Measurements from ENCODE around the gene SLC41A3.

Gene SLC41A3

DNA sequence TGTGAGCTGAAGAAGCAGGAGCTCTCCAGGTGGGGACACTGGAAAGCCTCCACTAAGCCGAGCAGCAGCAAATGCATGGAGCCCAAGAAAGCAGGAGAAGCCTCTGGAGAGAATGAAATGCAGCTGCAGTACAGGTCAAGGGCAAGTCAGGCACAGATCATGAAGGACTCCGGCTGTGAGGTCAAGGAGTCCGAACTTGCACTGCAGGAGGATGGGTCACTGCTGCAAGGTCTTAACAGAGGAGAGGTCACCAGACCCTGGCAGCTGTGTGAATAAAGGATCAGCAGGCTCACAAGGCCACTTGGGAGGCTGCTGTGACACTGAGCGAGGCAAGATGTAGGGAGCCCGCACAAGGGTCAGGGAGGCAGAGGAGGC, 24.7 kb upstream of the SLC41A3 start:
- H3K9ac ChIP-seq (ENCODE audit: low read depth, low read length, poor library complexity, severe bottlenecking), result no peak overlapping the region
- TF ChIP-seq CTCF (conservative IDR thresholded peaks at IDR 0.05; ENCODE audit: low read length), result no peak
- TF ChIP-seq EZH2phosphoT487 (IDR thresholded peaks at IDR 0.05; ENCODE audit: borderline replicate concordance), result no peak
- H4K20me1 ChIP-seq (ENCODE audit: insufficient read depth, low read length, poor library complexity, severe bottlenecking), result no peaks in the 10 kb centered on the region
- no peaks in the 10 kb centered on the region for H3K9me2 ChIP-seq (replicated peaks; ENCODE audit: low read depth, low read length)
- no peak overlapping the region for H2AFZ ChIP-seq (ENCODE audit: low read length)
- H3K27me3 ChIP-seq (ENCODE audit: insufficient read depth, low read length, poor library complexity, severe bottlenecking), result no peaks in the 10 kb centered on the region
- H3K9me3 ChIP-seq (ENCODE audit: insufficient read depth, low read depth, low read length), result no peaks in the 10 kb centered on the region
- no peaks in the 10 kb centered on the region for H3K4me1 ChIP-seq (ENCODE audit: insufficient read depth, low read length, poor library complexity, severe bottlenecking)
- H3K4me3 ChIP-seq (ENCODE audit: low read length, poor library complexity, severe bottlenecking), result no peak overlapping the region
- H3K79me2 ChIP-seq (ENCODE audit: insufficient read depth, low read length), result no peaks in the 10 kb centered on the region
- no peak overlapping the region for H3K4me2 ChIP-seq (ENCODE audit: low read depth, low read length, poor library complexity, severe bottlenecking)
- H3F3A ChIP-seq (ENCODE audit: low read depth), result no peaks in the 10 kb centered on the region
- no peaks in the 10 kb centered on the region for H3K36me3 ChIP-seq (ENCODE audit: insufficient read depth, low read length)

GRCh38 chr3:126107957-126108675, 24.2 kb upstream of the SLC41A3 start:
- no peak overlapping the region for H3K4me3 ChIP-seq (ENCODE audit: low read length, poor library complexity, severe bottlenecking)
- no peak overlapping the region for H3K9ac ChIP-seq (ENCODE audit: low read depth, low read length, poor library complexity, severe bottlenecking)
- no peaks in the 10 kb centered on the region for H3K79me2 ChIP-seq (ENCODE audit: insufficient read depth, low read length)
- H3K4me1 ChIP-seq (ENCODE audit: insufficient read depth, low read length, poor library complexity, severe bottlenecking), result no peaks in the 10 kb centered on the region
- H3K9me3 ChIP-seq (ENCODE audit: insufficient read depth, low read depth, low read length), result no peaks in the 10 kb centered on the region
- H3K27me3 ChIP-seq (ENCODE audit: insufficient read depth, low read length, poor library complexity, severe bottlenecking), result no peaks in the 10 kb centered on the region
- TF ChIP-seq CTCF (conservative IDR thresholded peaks at IDR 0.05; ENCODE audit: low read length) (no peak), EZH2phosphoT487 (IDR thresholded peaks at IDR 0.05; ENCODE audit: borderline replicate concordance) (no peak)
- H2AFZ ChIP-seq (ENCODE audit: low read length), result no peak overlapping the region
- H3K9me2 ChIP-seq (replicated peaks; ENCODE audit: low read depth, low read length), result no peaks in the 10 kb centered on the region
- no peaks in the 10 kb centered on the region for H3F3A ChIP-seq (ENCODE audit: low read depth)
- H3K36me3 ChIP-seq (ENCODE audit: insufficient read depth, low read length), result no peaks in the 10 kb centered on the region
- H3K4me2 ChIP-seq (ENCODE audit: low read depth, low read length, poor library complexity, severe bottlenecking), result no peak overlapping the region
- H4K20me1 ChIP-seq (ENCODE audit: insufficient read depth, low read length, poor library complexity, severe bottlenecking), result no peaks in the 10 kb centered on the region

GRCh38 chr3:126107203-126107939, 23.4 kb upstream of the SLC41A3 start:
- Histone ChIP-seq H3K79me2 (ENCODE audit: insufficient read depth, low read length) (no peaks in the 10 kb centered on the region), H3K4me1 (ENCODE audit: insufficient read depth, low read length, poor library complexity, severe bottlenecking) (no peaks in the 10 kb centered on the region), H3K27me3 (ENCODE audit: insufficient read depth, low read length, poor library complexity, severe bottlenecking) (no peaks in the 10 kb centered on the region), H4K20me1 (ENCODE audit: insufficient read depth, low read length, poor library complexity, severe bottlenecking) (no peaks in the 10 kb centered on the region), H3K4me3 (ENCODE audit: low read length, poor library complexity, severe bottlenecking) (no peak overlapping the region), H2AFZ (ENCODE audit: low read length) (no peak overlapping the region), H3K4me2 (ENCODE audit: low read depth, low read length, poor library complexity, severe bottlenecking) (no peak overlapping the region), H3K36me3 (ENCODE audit: insufficient read depth, low read length) (no peaks in the 10 kb centered on the region), H3F3A (ENCODE audit: low read depth) (no peaks in the 10 kb centered on the region), H3K9me2 (replicated peaks; ENCODE audit: low read depth, low read length) (no peaks in the 10 kb centered on the region), H3K9me3 (ENCODE audit: insufficient read depth, low read depth, low read length) (no peaks in the 10 kb centered on the region), H3K9ac (ENCODE audit: low read depth, low read length, poor library complexity, severe bottlenecking) (no peak overlapping the region)
- no peak for TF ChIP-seq EZH2phosphoT487 (IDR thresholded peaks at IDR 0.05; ENCODE audit: borderline replicate concordance)
- TF ChIP-seq CTCF (conservative IDR thresholded peaks at IDR 0.05; ENCODE audit: low read length), result no peak

Data from Loucy (cell line).